ENCODE data around the gene ATR. TPM values are rescaled to one million over a fixed set of nuclear protein-coding genes. Genes with fewer than 3 reads are reported as not detected.

The ATR gene
- total and polyA plus RNA-seq, 2 of the 4 experiments (the other 2 are of a cell fraction): 9.5 to 28.0 TPM

DNA sequence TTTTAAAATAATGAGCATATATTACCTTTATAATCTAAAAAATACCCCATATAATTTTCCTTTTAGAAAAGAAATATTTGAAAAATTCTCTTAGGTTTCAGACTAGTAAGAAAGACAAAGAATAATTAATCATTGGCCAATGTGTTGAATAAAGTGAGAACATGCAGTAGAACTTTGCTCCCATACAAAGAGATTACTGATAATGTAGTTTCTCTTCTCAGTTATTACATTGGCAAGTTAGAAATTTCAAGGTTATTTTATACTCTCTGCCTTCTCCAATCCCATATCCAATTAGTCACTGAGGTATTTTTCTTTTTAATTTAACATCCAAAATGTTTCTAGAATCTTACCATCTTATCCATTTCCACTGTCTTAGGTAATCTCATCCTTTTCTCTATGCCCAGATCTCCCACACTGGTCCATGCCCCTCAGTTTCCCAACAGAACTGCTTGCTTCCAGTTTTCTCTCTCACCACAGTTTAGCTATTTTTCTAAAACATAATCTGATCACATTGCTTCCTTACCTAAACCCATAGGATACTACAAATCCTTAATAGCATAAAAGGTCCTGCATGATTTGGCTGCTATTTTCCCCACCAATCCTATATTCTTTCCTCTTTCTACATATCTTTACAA, 141.5 kb downstream of the ATR start:
- no peak overlapping the region for H2AK5ac ChIP-seq (ENCODE audit: low read depth, low read length)
- H3K4me2 ChIP-seq (ENCODE audit: low read depth, low read length): no peak overlapping the region
- no peak overlapping the region for H2AFZ ChIP-seq (replicated peaks; ENCODE audit: low read length, poor library complexity)
- peaks cover 4% of the 10 kb centered on the region; the same call in 1 of the 2 replicates for H3K36me3 ChIP-seq (ENCODE audit: control insufficient read depth, insufficient read depth, low read length)
- H3K56ac ChIP-seq (ENCODE audit: extremely low read depth, insufficient read depth, low read length): no peak overlapping the region
- no peak overlapping the region for H3K27ac ChIP-seq (ENCODE audit: insufficient read depth, low read length)
- peaks cover 16% of the 10 kb centered on the region; the same call in 1 of the 2 replicates for H4K20me1 ChIP-seq (ENCODE audit: insufficient read depth, low read length)
- H4K91ac ChIP-seq (ENCODE audit: insufficient read depth, low read depth, low read length): no peak overlapping the region
- no peaks in the 10 kb centered on the region for H3K9me3 ChIP-seq (ENCODE audit: control insufficient read depth, insufficient read depth, low read length)
- H2BK20ac ChIP-seq (ENCODE audit: low read depth, low read length): no peak overlapping the region
- H3K18ac ChIP-seq (ENCODE audit: low read depth, low read length): no peak overlapping the region
- DNase-seq (no peak), ATAC-seq (ENCODE audit: low read depth) (no peak)
- no TSS peak for BruUV-seq (replicated peaks)
- H3K4ac ChIP-seq (ENCODE audit: low read depth, low read length): no peak overlapping the region
- no peak overlapping the region for H2BK120ac ChIP-seq (ENCODE audit: low read depth, low read length)
- no peak overlapping the region for H4K8ac ChIP-seq (ENCODE audit: low read depth in 2 of 2, low read length in 2 of 2)
- no peaks in the 10 kb centered on the region; the same call in 1 of the 2 replicates for H3K9me1 ChIP-seq (ENCODE audit: insufficient read depth, low read length)
- no peak for TF ChIP-seq MAZ (IDR thresholded peaks at IDR 0.05; ENCODE audit: borderline replicate concordance, low read depth, low read length)
- TF ChIP-seq POLR2A (IDR thresholded peaks at IDR 0.05; ENCODE audit: low read depth, low read length): no peak
- no peak for TF ChIP-seq CHD1 (IDR thresholded peaks at IDR 0.05; ENCODE audit: low read depth, low read length)
- no peak for TF ChIP-seq MAFK (IDR thresholded peaks at IDR 0.05; ENCODE audit: low read depth, low read length)
- no peak for TF ChIP-seq SMC3 (IDR thresholded peaks at IDR 0.05; ENCODE audit: low read depth, low read length)
- TF ChIP-seq, protein P1, sequence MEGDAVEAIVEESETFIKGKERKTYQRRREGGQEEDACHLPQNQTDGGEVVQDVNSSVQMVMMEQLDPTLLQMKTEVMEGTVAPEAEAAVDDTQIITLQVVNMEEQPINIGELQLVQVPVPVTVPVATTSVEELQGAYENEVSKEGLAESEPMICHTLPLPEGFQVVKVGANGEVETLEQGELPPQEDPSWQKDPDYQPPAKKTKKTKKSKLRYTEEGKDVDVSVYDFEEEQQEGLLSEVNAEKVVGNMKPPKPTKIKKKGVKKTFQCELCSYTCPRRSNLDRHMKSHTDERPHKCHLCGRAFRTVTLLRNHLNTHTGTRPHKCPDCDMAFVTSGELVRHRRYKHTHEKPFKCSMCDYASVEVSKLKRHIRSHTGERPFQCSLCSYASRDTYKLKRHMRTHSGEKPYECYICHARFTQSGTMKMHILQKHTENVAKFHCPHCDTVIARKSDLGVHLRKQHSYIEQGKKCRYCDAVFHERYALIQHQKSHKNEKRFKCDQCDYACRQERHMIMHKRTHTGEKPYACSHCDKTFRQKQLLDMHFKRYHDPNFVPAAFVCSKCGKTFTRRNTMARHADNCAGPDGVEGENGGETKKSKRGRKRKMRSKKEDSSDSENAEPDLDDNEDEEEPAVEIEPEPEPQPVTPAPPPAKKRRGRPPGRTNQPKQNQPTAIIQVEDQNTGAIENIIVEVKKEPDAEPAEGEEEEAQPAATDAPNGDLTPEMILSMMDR (conservative IDR thresholded peaks at IDR 0.05; ENCODE audit: low read depth, low read length): no peak
- no peak for TF ChIP-seq RFX5 (IDR thresholded peaks at IDR 0.05; ENCODE audit: low read depth, low read length)
- TF ChIP-seq FOS (IDR thresholded peaks at IDR 0.05; ENCODE audit: low read depth, low read length): no peak
- no peak for TF ChIP-seq BHLHE40 (IDR thresholded peaks at IDR 0.05; ENCODE audit: low read depth, low read length)
- TF ChIP-seq RCOR1 (IDR thresholded peaks at IDR 0.05; ENCODE audit: insufficient replicate concordance, low read length): no peak
- H3K4me3 ChIP-seq (ENCODE audit: insufficient read depth, low read depth, low read length): no peak overlapping the region
- H3K23ac ChIP-seq (ENCODE audit: low read depth, low read length): no peak overlapping the region
- intact Hi-C loops (cut with micrococcal nuclease): no loop called here
- no peaks in the 10 kb centered on the region for H3K27me3 ChIP-seq (ENCODE audit: control insufficient read depth, insufficient read depth, low read length)
- no peak overlapping the region for H2BK5ac ChIP-seq (ENCODE audit: low read depth, low read length, poor library complexity, severe bottlenecking)
- H3K14ac ChIP-seq (replicated peaks; ENCODE audit: low read depth, low read length): no peak overlapping the region
- no peak overlapping the region for H2AK9ac ChIP-seq (replicated peaks; ENCODE audit: low read depth, low read length, poor library complexity)
- no peak overlapping the region for H4K5ac ChIP-seq (ENCODE audit: low read depth, low read length)
- POLR2A ChIA-PET (ENCODE audit: unreplicated experiment): no interaction called here
- H2BK15ac ChIP-seq (ENCODE audit: low read depth, low read length): no peak overlapping the region
- dilution Hi-C loops (cut with HindIII; ENCODE audit: low sequenced_read_pairs, unreplicated experiment): no loop called here
- H3K9ac ChIP-seq (ENCODE audit: low read depth, low read length): no peak overlapping the region
- no peaks in the 10 kb centered on the region for H3K4me1 ChIP-seq (ENCODE audit: control insufficient read depth, insufficient read depth, low read length)
- in situ Hi-C loops (cut with MboI; ENCODE audit: low sequenced_read_pairs): no loop called here
- H3K79me1 ChIP-seq (ENCODE audit: low read depth in 1 of 2, low read length in 2 of 2): peaks cover 10 to 31% of the 10 kb centered on the region in 2 experiments; a peak in 2 of 4 replicates
- CTCF ChIA-PET: no interaction called here
